Measurements from ENCODE around the gene CMC2.

Gene CMC2

GRCh38 chr16:80972611-80973010 is 34.1 kb downstream of the CMC2 start:
- DNase-seq: no peak

GRCh38 chr16:80971819-80972218 is 34.9 kb downstream of the CMC2 start:
- no peak for DNase-seq

DNA sequence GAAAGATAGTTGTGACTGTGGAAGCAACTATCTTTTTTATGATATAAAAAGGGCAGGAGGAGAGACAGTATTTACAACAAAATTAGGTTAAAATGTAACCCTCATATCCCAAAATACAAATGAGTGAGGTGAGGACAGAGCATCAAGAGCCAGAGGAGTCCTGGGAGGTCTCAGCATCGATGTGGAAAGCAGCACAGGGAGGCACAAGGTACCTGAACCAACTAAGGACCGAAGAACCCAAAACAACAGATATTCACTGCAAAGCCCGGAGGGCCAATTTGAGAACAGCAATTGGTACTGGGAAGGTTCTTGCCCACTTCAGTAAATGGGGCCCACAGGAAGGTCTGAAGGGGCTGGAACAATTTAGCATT is 37.6 kb downstream of the CMC2 start:
- no peak for DNase-seq

GRCh38 chr16:80968386-80969113 is 38.1 kb downstream of the CMC2 start:
- no peak for DNase-seq

- DNase-seq: no peak
These were observed 40.1 kb downstream of the CMC2 start for GRCh38 chr16:80966617-80967016.

- DNase-seq: no peak
These were observed 42.3 kb downstream of the CMC2 start for GRCh38 chr16:80964351-80964750.

GRCh38 chr16:80962879-80963278 is 43.8 kb downstream of the CMC2 start:
- DNase-seq: no peak

- no peak for DNase-seq
These were observed 48.4 kb downstream of the CMC2 start for GRCh38 chr16:80958284-80958683.

DNA sequence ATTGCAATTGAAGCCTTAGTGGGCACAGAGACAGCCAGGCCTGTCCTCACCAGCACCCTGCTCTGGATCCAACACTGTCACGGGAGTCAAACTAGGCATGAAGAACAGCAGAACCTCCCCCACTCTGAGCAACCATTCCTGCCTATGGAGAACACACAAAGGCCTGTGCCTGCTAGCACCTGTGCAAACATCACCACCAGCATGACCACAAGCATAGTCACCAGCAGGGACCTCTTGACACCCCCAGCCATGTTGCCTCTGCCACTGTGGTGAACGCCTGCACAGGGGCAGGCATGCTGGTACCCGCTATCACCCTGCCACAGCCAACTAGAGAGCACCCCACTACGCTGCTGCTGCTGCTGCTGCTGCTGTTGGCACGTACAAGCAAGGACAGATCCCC is 51.7 kb downstream of the CMC2 start:
- no peak for DNase-seq

DNA sequence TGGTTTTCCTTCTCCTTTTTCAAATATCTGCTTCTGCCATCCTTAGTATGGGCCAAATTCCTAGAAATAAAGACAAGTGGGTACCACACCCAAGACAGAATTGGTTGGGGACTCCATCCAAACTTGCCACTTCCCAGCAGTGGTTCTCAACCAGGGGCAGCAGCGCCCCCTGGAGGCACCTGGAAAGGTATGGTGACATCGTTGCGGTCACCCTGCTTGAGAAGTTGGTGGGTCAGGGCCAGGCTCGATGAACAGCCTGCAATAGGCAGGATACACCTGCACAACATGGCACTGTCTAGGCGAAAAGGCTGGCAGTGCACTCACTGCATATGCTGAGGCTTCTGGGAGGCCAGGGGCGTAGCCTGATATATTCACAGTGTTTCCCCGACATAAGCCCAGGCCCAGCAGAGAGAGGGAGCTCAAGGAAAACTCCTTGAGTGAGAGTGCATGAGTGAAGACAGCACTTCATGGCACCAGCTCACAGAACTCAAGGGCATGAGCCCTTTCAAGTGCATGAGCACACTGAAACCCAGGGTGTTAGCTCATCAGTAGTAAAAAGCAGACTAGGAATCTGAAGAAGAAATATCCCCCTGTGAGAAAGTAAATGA is 57.7 kb downstream of the CMC2 start:
- DNase-seq: no peak

- DNase-seq: no peak
These were observed 58.7 kb downstream of the CMC2 start for GRCh38 chr16:80947708-80948625.

DNA sequence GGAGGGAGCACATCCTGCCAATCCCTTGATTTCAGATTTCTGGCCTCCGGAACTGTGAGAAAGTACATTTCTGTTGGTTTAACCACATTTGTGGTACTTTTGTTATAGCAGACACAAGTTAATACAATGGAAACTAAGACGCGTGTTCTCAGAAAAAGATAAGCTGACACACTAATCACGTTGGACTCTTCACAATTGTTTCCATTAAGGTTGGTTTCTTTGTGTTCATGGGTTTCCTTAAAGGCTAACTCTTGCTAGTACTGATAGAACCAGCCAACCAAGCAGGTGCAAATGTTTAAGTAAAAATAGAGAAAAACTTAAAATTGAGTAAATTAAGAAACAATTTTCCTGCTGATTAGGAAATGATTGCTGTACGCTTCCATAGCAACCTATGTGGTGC is 59.4 kb downstream of the CMC2 start:
- DNase-seq: no peak

- DNase-seq: no peak
These were observed 60.2 kb downstream of the CMC2 start for GRCh38 chr16:80946481-80946880.

GRCh38 chr16:80940069-80940856 is 66.4 kb downstream of the CMC2 start:
- DNase-seq: no peak

DNA sequence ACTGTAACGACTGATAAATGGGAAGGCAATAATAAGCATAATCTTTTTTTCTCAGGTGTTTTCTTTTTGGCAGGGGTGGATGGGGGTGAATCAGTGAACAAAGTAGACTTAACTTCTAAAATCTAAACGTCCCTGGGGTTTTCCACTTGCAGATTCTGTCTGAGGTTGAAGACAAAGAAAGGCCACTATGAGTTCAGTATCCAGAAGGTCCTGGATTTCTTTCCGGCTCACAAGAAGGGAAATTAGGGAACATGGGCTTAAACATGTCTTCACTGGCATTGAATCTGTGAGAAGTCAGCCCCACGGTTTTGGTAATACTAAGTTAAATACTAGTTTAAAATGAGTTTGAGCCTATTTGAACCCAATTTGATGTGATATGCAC is 67.8 kb downstream of the CMC2 start:
- DNase-seq: no peak

- DNase-seq: peak; percentile 72
These were observed 68.4 kb downstream of the CMC2 start for GRCh38 chr16:80938004-80938878.

DNA sequence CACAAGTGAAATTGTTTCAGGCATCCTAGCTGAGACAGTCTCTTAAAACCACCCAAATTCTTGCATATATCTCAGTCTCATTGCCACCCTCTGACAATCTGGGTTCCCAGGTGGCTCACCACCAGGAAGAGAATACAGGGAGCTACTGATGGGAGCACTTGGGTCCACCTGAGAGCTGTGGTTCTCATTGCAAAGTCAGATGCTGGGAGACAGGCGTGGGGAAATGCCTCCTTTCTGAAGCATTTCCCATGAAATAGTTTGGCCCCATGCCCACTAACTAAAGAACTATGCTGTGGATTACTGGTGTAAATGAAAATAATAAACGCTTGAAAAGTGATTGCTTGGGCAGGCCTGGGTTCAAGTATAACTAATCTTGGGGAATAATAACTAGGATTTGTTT is 70.3 kb downstream of the CMC2 start:
- DNase-seq: no peak

GRCh38 chr16:80935691-80936090 is 71.0 kb downstream of the CMC2 start:
- no peak for DNase-seq

DNA sequence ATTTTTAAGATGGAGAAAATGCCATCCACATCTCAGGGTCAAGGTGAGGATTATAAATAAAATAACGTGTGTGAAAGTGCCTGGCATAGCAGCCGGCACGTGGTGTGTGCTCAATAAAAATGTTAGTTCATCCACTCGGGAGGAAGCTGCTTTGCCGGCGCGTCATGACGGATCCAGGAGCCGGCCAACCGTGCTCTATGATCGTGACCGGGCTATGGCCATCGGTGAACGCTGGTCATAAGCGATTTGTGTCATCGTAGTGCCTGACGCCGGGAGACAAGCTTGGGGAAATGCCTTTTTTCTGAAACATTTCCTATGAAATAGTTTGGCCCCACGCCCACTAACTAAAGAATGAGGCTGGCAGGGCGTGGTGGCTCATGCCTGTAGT is 74.0 kb downstream of the CMC2 start:
- peak; percentile 58 for DNase-seq

DNA sequence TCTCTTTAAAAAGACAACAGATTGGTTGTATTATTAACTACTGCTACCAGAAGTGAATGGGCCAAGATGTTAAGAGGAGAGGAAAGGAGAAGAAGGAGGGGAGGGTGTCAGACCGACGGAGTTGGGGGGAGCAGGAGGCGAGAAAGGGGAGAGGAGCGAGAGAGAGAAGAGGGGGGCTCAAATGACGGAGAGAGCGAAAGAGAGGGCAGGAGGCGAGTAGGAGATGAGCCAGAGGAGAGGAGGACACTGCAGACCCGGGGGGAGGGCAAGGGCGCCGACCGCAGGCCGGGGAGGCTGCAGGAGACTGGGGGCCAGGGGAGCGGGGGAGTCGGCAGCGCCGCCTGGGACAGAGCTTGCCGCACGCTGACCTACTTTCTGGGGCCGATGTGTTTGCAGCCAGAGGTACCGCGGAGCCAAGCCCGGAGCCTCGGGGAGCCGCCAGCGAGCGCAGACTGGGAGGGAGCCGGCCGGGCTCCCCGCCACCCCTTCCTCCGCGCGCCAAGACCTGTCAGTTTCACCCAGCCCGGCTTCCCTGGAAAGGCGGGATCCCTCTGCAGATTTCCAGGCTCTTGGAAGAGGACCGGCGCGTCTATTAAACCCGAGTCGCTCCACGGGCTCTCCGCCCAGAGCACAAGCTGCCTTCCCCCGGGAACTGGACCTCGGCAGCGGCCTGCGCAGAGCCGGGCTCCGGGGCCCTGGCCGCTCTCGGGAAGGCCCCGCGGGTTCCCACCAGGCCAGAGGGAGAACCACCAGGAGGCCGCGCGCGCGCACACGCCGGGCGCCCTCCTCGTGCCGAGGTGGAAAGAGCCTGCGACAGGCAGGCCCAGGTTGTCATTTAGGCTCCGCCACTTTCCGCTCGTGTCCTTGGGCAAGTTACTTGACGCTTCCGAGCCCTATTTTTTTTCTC is 74.6 kb downstream of the CMC2 start:
- peak; percentile 88 for DNase-seq

All from right forelimb (tissue), 1 donor.